ENCODE measurements around the gene MECR.

The MECR gene

DNA sequence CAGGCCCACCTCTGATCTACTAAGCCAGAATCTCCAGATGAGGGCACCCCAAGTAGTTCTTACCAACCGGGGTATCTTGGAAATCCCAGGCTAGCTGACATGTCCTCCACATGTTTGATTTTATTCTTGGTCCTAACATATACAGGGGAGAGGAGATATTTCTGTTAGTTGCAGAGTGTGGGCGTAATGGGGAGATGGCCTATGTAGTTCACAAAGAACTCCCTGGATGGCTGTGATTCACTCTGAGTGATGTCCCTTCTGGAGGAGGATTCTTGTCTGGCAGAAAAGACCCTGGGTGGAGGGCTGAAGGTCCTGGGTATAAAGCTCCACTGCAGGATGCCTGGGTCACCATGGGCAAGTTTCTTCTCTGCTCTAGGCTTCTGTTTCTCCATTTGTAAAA is 13.1 kb downstream of the MECR start:
- DNase-seq (ENCODE audit: low read depth), result no peak
- TF ChIP-seq, protein P1, sequence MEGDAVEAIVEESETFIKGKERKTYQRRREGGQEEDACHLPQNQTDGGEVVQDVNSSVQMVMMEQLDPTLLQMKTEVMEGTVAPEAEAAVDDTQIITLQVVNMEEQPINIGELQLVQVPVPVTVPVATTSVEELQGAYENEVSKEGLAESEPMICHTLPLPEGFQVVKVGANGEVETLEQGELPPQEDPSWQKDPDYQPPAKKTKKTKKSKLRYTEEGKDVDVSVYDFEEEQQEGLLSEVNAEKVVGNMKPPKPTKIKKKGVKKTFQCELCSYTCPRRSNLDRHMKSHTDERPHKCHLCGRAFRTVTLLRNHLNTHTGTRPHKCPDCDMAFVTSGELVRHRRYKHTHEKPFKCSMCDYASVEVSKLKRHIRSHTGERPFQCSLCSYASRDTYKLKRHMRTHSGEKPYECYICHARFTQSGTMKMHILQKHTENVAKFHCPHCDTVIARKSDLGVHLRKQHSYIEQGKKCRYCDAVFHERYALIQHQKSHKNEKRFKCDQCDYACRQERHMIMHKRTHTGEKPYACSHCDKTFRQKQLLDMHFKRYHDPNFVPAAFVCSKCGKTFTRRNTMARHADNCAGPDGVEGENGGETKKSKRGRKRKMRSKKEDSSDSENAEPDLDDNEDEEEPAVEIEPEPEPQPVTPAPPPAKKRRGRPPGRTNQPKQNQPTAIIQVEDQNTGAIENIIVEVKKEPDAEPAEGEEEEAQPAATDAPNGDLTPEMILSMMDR (conservative IDR thresholded peaks at IDR 0.05; ENCODE audit: low read depth, low read length), result no peak
- no peak overlapping the region for H3K4me3 ChIP-seq (ENCODE audit: low read length)

DNA sequence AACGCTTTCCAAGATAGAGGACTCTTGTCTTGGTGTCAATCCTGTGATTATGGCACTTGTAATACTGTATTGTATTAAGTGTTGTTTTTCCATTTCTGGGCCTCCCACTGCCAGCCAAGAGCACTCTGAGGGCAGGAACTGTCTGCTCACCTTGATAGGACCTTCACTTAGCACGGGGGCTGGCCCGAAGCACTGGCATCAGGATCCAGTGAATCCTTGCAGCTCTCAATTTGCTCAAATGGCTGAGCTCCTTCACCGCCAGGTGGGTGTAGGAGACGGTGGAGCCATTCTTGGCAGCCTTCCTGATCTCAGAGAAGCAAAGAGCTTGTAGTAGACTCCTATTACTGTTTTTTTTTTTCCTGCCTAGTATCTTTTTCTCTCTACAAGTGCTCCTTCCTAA is 17.7 kb downstream of the MECR start:
- DNase-seq (ENCODE audit: low read depth), result no peak
- TF ChIP-seq, protein P1 (conservative IDR thresholded peaks at IDR 0.05; ENCODE audit: low read depth, low read length), result no peak
- no peak overlapping the region for H3K4me3 ChIP-seq (ENCODE audit: low read length)

DNA sequence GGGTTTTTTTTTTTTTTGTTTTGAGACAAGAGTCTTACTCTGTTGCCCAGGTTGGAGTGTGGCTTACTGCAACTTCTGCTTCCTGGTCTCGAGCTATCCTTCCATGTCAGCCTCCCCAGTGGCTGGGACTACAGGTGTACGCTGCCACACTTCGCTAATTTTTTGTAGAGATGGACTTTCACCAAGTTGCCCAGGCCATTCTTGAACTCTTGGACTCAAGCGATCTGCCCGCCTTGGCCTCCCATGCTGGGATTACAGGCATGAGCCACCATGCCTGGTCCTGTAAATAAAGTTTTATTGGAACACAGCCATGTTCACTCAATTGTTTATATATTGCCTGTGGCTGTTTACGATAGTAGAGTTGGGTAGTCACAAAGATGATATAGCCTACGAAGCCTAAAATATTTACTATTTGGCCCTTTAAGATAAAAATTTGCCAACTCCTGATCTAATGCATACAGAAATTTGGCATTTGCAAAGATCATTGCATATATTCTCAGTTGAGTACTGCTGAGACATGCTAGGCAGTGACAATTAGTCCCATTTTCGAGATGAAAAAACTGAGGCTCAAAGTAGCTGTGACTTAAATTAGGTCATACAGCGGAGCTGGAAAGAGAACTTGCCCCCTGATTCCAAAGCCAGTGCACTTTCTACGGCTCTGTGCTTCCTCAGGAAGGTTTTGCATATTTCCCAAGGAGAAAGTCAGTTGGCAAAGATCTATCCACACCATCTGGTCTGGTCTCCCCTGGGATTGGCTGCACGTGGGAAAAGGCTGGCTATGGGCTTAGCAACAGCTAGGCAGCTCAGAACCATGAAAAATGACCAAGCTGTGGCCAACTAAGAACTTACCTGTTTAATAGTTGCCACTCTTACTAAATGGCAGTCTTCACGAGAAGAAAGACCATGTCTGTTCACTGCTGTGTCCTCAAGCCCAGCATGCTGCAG is 19.4 kb downstream of the MECR start:
- TF ChIP-seq, protein P1 (conservative IDR thresholded peaks at IDR 0.05; ENCODE audit: low read depth, low read length), result no peak
- DNase-seq (ENCODE audit: low read depth), result no peak
- H3K4me3 ChIP-seq (ENCODE audit: low read length), result no peak overlapping the region

DNA sequence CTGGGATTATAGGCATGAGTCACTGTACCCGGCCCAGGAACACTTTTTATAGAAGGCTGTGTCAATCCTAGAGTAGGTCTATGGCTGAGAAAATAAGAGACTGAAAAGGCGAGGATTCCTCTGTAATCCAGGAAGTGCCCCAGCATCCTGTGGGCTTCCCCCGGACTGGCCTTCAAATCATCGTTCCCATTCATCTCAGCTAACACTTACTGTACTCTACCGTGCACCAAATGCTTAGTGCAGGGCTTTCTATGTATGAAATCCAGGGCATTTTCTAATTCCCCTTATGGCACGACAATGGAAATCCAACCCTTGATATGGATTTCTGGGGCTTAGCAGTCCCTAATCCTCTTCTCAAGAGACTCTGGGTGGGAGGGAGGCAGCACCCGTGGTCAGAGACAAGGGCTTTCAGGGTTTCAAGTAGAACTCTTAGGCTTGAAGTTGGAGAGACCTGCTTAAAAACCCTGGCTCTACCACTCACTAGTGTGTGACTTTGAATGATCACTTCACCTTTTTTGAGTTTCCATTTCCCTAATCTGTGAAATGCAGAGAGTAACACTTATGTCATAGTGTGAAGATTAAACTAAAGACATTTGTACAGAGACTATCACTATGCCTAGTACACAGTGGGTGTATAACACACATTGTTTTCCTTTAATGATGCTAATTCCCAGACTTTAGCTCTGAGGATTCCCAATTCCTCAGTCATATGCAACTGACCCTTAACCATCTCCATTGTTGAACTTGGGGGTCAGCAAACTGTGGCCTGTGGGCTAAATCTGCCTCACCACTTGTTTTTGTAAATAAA is 20.3 kb downstream of the MECR start:
- no peak for DNase-seq (ENCODE audit: low read depth)
- no peak overlapping the region for H3K4me3 ChIP-seq (ENCODE audit: low read length)
- TF ChIP-seq, protein P1 (conservative IDR thresholded peaks at IDR 0.05; ENCODE audit: low read depth, low read length), result no peak

DNA sequence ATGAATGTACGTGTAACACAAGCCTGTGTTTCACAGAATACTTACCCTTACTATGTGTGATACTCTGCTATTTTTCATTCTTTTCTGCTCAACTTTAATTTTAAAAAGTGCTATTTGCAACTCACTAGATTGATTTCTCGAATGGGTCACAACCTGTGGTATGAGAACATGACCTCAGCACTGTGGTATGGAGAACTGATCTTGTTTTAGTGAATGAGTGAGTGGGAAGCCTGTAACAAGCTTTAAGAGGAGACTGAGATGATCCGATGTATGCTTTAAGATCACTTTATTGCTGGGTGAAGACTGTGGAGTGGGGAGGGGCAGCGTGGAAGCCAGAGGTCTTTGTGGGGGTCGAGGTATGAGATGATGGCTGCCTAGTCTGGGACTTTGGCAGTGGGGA is 21.6 kb downstream of the MECR start:
- H3K4me3 ChIP-seq (ENCODE audit: low read length), result no peak overlapping the region
- TF ChIP-seq, protein P1 (conservative IDR thresholded peaks at IDR 0.05; ENCODE audit: low read depth, low read length), result no peak
- DNase-seq (ENCODE audit: low read depth), result no peak

DNA sequence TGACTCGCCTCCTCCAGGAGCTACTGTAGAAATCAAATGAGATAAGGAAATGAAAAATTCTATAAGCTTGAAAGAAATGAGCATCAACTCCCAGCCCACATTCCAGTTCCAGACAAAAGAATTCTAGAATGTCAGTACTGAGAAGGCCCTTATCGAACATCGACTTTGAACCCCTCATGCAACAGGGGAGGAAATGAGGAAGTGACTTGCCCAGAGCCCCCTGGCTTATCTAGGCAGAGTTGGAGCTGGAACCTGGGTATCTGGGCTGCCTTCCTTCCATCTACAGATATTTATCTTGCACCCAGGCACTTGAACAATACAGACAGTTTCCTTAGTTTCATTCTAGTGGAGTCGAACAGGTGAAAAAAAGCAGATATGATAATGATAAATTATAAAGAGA is 22.3 kb downstream of the MECR start:
- no peak for DNase-seq (ENCODE audit: low read depth)
- TF ChIP-seq, protein P1 (conservative IDR thresholded peaks at IDR 0.05; ENCODE audit: low read depth, low read length), result no peak

More for the DNA sequence above, 22.3 kb downstream of the MECR start:
- no peak overlapping the region for H3K4me3 ChIP-seq (ENCODE audit: low read length)

Data from retinal pigment epithelial cell (primary cell).